Left lobe of liver (tissue), 2 donors: ENCODE data around the gene OR2V2. TPM values are rescaled to one million over a fixed set of nuclear protein-coding genes. Genes with fewer than 3 reads are reported as not detected.
A peak's percentile ranks its signal among the peaks of the same experiment; 100 is the strongest.

ENCODE experiments used
- ATAC-seq: fragments of 200-7000 bp; cut with Tn5 transposase; one replicate; pipeline ENCODE4 v1.9.1; 2020; ENCODE audit warnings: mild to moderate bottlenecking, moderate library complexity
- DNase-seq: peaks from one replicate; pipeline ENCODE4 v3.0.0-alpha.2; 2020; ENCODE audit warnings: low spot score
- total RNA-seq: library from RNA; stranded (reverse); gene quantifications from one replicate; pipeline ENCODE4 v1.2.1, GENCODE V29; 2021
- donor health status: DM: no; HTN: no; CAD: no; lungs with moderate emphysema.
- donor health status: DM: no; HTN: yes; CAD: no.

OR2V2 gene
- total RNA-seq, 1 donor from 2014 or later = not detected

- DNase-seq (no peak), ATAC-seq (no peak)
These were observed 42.1 kb downstream of the OR2V2 start for GRCh38 chr5:181189363-181189961.

DNA sequence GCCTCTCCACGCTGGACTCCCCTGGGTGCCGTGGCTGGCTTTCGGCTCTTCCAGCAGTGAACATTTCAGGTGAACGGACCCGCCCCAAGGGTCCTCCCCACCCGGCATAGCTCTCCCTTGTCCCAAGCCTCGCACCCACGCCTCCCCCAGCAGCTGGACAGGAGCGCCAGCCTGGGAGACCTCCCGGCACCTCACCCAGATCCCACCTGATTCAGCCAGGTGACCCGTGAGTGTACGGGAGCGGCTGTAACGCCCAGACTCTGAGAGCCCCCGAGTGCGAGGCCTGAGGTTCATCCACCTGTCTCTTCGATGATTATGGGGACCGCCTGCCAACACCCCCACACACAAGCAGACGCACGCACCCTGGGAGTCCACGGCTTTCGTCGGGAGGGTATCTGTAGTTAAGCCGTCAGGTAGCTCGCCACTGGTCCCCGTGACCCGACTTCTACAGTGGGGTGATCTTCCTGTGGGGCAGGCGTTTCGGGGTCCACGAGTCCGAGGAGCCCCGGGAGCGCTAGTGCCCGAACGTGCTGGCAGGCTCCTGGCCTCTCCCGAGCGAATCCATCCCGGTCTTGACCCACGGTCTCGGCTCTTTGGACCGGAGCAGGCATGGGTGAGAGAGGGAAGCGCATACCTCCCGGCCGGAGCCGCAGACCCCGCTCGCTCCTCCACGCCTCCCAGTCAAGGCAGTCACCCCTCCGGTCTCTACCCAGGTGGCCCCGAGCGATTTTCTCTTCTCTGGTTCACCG is 42.8 kb downstream of the OR2V2 start:
- DNase-seq (no peak), ATAC-seq (no peak)

GRCh38 chr5:181190711-181191525 is 43.5 kb downstream of the OR2V2 start:
- ATAC-seq (peak; percentile 23), DNase-seq (no peak)

DNA sequence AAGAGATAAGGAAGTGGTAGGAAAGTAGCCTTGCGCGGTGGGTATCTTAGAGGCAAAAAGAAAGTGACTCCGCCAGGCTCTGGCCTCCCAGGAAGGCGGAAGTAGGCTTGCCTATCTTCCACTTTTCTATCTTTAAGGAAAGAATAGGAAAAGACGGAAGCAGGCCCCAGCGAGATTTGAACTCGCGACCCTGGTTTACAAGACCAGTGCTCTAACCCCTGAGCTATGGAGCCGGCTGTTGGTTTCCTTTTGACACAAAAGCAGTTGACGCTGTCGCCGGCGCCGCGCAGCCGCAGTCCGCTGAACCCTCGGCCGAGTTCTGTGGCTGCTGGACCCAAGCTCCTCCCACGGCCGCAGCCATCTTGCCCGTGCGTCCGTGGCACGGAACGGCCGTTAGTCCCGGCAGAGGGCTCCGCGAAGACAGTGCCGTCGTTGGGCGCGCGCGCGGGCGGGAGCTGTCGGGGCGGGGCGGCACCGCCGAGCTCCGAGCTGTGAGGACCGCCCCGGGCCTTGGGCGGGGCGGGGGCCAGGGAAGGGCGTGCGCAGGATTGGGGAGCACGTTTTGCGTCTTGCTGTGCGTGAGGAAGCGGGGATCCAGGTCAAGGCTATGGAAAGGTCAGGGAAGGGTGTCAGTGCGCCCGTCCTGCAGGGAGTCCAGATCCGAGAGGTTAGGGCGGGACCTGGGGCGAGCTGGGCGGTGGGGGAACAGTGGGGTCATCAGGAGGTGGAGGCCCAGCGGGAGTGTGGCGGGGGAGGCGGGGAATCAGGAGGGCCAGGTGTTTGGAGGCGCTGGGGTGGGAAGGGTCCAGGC is 44.3 kb downstream of the OR2V2 start:
- DNase-seq (peak; percentile 98), ATAC-seq (peak; percentile 79)

GRCh38 chr5:181192337-181193046 is 45.1 kb downstream of the OR2V2 start:
- DNase-seq (no peak), ATAC-seq (no peak)

DNA sequence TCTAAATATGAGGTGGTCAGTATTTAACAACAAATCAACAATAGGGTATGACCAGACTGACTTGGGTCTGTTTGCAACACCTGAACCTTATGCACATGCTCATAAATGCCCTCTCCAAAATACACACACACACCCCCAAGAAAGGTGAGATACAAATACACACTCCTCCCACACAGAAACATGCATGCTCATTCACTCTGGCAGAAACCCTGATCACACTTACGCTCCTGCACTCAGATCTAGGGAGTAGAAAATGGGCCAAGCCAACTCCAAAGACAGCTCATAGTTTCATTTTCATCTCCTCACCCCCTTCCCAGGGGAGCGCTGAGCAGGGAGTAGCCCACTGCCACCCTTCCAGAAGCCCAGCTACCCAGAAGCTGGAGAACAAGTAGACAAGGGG is 46.3 kb downstream of the OR2V2 start:
- DNase-seq = no peak
- ATAC-seq = peak; percentile 19

- ATAC-seq (no peak), DNase-seq (no peak)
These were observed 47.3 kb downstream of the OR2V2 start for GRCh38 chr5:181194489-181195248.

GRCh38 chr5:181195249-181195761 is 47.9 kb downstream of the OR2V2 start:
- no peak for DNase-seq
- no peak for ATAC-seq

DNA sequence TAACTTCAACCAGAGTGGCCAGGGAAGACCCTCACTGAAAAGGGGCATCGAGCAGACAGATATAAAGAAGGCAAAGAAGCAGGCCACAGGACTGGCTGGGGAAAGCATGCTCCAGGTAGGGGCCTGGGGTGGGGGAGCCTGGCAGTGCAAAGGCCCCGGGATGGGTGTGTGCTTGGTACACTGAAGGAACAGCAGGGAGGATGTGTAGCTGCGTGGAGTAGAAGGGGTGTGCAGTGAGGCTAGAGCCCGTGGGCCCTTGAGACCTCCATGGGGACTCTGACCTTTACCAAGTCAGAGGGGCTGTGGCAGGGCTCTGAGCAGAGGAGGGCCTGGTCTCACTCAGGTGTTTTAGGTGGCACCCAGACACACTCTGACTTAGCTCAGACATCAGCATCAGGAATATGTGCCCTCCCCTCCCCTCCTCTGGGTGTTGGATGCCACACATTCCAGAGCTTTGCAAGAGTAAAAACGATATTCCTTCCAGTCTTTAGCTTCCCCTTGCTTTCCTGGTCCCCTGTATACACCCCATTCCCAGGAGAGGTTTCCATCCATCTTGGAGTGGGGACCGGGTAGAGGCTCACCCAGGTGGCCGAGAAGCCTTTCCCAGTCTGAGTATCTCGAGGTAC is 50.1 kb downstream of the OR2V2 start:
- DNase-seq (no peak), ATAC-seq (no peak)

- DNase-seq = no peak
- ATAC-seq = no peak
These were observed 50.8 kb downstream of the OR2V2 start for GRCh38 chr5:181198106-181198685.

GRCh38 chr5:181198905-181199519 is 51.6 kb downstream of the OR2V2 start:
- ATAC-seq (no peak), DNase-seq (no peak)

DNA sequence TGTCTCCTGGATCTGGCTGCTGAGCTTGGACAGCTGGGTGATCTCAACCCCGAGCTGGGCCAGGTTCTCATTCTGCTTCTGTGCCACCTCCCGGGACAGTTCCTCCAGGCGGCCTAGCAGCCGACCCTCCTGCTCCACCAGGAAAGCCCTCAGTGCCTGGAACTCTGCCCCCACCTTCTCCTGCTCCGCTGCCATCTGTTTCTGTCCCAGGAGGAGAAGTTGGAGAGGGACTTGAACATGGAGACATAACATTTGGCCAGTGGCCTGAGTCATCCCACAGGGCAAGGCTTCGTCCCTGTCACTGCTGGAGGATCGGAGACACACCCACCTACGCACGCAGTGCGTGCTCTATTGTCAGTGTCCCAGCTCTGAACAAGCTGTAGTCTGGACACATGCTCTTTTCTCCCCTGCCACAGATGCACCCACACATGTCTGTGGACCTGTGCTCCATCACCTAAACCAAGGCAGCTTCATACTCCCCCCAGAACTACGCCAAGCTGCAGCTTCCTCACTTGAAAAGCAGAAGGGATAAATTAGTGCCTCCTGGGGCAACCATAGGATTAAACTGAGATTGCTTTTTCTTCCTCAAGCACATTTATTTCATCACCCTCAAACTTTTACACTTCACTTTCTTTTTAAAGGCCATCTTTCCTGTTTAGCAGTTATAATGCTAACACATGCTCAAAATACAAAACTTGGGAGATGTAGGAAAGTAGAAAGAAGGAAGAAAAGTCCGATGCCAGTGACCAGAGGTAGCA is 52.7 kb downstream of the OR2V2 start:
- ATAC-seq (no peak), DNase-seq (no peak)

- ATAC-seq = no peak
- DNase-seq = no peak
These were observed 53.4 kb downstream of the OR2V2 start for GRCh38 chr5:181200816-181201215.

DNA sequence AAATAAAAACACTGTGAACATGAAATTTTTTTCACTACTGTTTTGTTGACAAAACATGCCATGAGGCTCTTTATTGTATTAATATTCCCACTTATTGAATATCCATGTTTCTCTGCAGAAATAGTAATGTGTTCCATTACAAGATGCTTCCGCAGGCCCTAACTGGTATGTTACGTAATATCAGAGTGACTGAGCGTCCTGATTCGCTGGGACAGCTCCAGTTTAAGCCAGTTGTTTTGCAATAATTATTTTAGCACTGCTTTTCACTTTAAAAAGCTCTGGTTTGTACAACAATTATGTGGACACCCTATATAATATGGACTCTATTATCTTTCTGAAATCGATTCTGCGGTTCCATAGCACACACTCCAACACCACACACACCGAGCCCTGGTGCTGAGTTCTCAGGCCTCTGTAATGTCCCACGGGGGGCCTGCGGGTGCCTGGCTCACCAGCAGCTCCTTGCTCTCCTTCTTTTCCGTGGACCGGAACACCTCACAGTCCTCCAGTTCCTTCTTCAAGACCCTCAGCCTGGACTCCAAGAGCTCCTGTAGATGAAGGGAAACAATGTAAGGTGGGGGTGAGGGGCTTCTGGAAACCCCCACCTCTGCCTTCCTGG is 55.8 kb downstream of the OR2V2 start:
- DNase-seq (no peak), ATAC-seq (peak; percentile 14)

DNA sequence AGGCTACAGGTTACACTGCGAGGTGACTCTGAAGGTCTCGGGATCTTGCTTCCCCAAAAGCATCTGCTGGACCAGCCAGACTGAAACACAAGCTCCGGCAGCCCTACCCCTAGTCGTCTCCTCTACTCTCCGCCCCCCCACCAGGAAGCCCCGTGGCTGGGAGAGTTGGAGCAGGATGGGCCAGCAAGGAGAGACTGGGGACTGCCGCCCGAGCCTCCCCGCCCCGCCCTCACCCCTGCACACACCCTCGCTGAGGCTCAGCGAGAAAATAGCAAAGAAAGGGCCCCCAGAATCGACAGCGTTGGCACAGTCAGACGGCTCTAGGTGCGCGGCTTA is 56.4 kb downstream of the OR2V2 start:
- ATAC-seq (no peak), DNase-seq (no peak)

DNA sequence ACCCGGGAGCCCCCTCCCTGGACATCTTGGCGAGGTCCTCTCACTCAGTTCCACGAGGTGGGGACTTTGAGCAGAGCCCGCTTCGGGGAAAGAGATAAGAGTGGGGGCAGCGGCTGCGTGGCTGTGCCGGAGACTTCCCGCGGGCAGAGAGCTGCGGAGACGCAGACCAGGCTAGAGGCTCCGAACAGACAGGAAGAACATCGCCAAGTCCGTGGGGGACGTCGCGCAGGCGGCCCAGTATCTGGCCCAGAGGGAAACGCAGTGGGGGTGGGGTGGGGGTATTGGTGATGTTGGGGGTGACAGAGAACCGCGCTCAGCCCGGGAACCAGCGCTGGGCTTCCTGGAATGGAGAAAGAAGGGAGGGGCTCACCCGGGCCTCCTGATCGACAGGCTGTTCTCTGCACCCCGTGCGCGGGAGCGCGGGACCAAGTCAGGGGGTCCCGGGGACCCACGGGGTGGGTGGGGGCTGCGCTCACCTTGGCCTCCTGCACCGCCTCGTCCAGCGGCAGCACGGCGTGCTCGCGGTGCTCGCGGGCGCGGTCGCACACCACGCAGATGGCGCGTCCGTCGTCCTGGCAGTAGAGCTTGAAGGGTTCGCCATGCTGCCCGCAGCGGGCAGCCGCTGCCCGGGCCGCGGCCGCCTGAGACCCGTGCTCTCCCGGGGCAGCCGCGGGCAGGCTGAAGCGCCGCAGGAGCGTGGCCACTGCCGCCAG is 56.9 kb downstream of the OR2V2 start:
- peak; percentile 38 for ATAC-seq

More for the DNA sequence above, 56.9 kb downstream of the OR2V2 start:
- no peak for DNase-seq
